ENCODE measurements around the gene ICE2.

DNA sequence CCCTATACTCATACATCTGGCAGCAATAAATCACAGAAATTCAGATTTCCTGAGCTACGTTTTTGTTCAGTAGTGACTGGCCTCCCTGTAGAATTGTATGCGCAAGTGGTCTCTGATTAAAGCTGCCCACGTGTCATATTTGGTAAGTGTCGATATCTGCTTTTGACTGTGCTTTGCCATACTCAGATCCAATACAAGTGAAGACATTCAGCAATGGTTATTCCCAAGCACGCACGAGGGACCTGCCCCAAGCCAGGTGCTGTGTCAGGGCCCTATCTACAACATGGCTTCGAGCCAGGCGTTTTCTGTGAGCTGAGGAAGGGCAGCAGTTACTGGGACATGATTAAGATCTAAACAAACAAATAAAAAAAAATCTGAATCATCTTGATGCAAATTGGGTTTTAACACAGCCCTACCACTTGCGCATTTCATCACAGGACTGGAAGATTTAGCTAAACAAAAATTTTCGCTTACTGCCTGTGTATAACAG, 47.2 kb upstream of the ICE2 start:
- TF ChIP-seq, protein P1, sequence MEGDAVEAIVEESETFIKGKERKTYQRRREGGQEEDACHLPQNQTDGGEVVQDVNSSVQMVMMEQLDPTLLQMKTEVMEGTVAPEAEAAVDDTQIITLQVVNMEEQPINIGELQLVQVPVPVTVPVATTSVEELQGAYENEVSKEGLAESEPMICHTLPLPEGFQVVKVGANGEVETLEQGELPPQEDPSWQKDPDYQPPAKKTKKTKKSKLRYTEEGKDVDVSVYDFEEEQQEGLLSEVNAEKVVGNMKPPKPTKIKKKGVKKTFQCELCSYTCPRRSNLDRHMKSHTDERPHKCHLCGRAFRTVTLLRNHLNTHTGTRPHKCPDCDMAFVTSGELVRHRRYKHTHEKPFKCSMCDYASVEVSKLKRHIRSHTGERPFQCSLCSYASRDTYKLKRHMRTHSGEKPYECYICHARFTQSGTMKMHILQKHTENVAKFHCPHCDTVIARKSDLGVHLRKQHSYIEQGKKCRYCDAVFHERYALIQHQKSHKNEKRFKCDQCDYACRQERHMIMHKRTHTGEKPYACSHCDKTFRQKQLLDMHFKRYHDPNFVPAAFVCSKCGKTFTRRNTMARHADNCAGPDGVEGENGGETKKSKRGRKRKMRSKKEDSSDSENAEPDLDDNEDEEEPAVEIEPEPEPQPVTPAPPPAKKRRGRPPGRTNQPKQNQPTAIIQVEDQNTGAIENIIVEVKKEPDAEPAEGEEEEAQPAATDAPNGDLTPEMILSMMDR (IDR thresholded peaks at IDR 0.05), result no peak
- no peak for TF ChIP-seq POLR2AphosphoS5 (IDR thresholded peaks at IDR 0.05; ENCODE audit: insufficient read depth in 1 of 2, low read depth in 1 of 2)
